ENCODE measurements around the gene DGKG. TPM values are rescaled to one million over a fixed set of nuclear protein-coding genes. Genes with fewer than 3 reads are reported as not detected.

The DGKG gene
- total RNA-seq, 1 donor from 2014 or later, result 3.9 TPM

- H3K27me3 Mint-ChIP-seq, result no peaks in the 10 kb centered on the region
Observed at GRCh38 chr3:186264608-186265400, 97.2 kb downstream of the DGKG start.

GRCh38 chr3:186261638-186262037 is 100.4 kb downstream of the DGKG start:
- no peaks in the 10 kb centered on the region for H3K27me3 Mint-ChIP-seq
- H3K4me1 Mint-ChIP-seq, result peaks cover 22% of the 10 kb centered on the region
- no peak overlapping the region for H3K27ac Mint-ChIP-seq
- H3K36me3 Mint-ChIP-seq (ENCODE audit: low read depth), result no peaks in the 10 kb centered on the region
- H3K9me3 Mint-ChIP-seq, result no peaks in the 10 kb centered on the region
- ChIA-PET POLR2A (no interaction called here), CTCF (interaction anchor here (0.7 to 14.5 kb wide), 3 partner anchors 84 to 278 kb away, joined by 3 to 346 read pairs (median 4); no protein-coding TSS in a partner anchor)
- ATAC-seq (ENCODE audit: low read depth) (no peak), DNase-seq (no peak)
- intact Hi-C loops (cut with micrococcal nuclease), result no loop called here
- no peak for TF ChIP-seq CTCF (IDR thresholded peaks at IDR 0.05)
- H3K4me3 Mint-ChIP-seq, result no peak overlapping the region

More at GRCh38 chr3:186264608-186265400, 97.2 kb downstream of the DGKG start:
- DNase-seq (no peak), ATAC-seq (ENCODE audit: low read depth) (no peak)
- no peak overlapping the region for H3K27ac Mint-ChIP-seq
- no peaks in the 10 kb centered on the region for H3K9me3 Mint-ChIP-seq
- H3K4me1 Mint-ChIP-seq, result peaks cover 5% of the 10 kb centered on the region
- TF ChIP-seq CTCF (IDR thresholded peaks at IDR 0.05), result no peak
- H3K4me3 Mint-ChIP-seq, result no peak overlapping the region
- intact Hi-C loops (cut with micrococcal nuclease), result no loop called here
- POLR2A ChIA-PET, result no interaction called here
- CTCF ChIA-PET, result interaction anchor here (14.5 kb wide), 1 partner anchor 273 kb away, joined by 346 read pairs; no protein-coding TSS in a partner anchor
- no peaks in the 10 kb centered on the region for H3K36me3 Mint-ChIP-seq (ENCODE audit: low read depth)

GRCh38 chr3:186260726-186261125 is 101.3 kb downstream of the DGKG start:
- Mint-ChIP-seq H3K4me1 (peaks cover 31% of the 10 kb centered on the region), H3K27me3 (no peaks in the 10 kb centered on the region), H3K27ac (no peak overlapping the region), H3K4me3 (no peak overlapping the region), H3K9me3 (no peaks in the 10 kb centered on the region), H3K36me3 (ENCODE audit: low read depth) (peaks cover 1% of the 10 kb centered on the region)
- DNase-seq, result no peak
- ATAC-seq (ENCODE audit: low read depth), result no peak
- TF ChIP-seq CTCF (IDR thresholded peaks at IDR 0.05), result no peak
- CTCF ChIA-PET, result interaction anchor here (14.5 kb wide), 1 partner anchor 277 kb away, joined by 346 read pairs; no protein-coding TSS in a partner anchor
- intact Hi-C loops (cut with micrococcal nuclease), result no loop called here
- POLR2A ChIA-PET, result no interaction called here

- Mint-ChIP-seq H3K4me1 (peaks cover 40% of the 10 kb centered on the region), H3K36me3 (ENCODE audit: low read depth) (peaks cover 1% of the 10 kb centered on the region), H3K27ac (peak overlapping the region; percentile 76), H3K9me3 (no peaks in the 10 kb centered on the region), H3K4me3 (no peak overlapping the region), H3K27me3 (no peaks in the 10 kb centered on the region)
- DNase-seq (peak; percentile 66), ATAC-seq (ENCODE audit: low read depth) (peak; percentile 62)
- ChIA-PET CTCF (interaction anchor here (0.6 to 14.5 kb wide), 16 partner anchors 10 to 357 kb away, joined by 3 to 346 read pairs (median 4); partner anchors contain the start of genes CRYGS and DGKG), POLR2A (interaction anchor here (0.7 to 2.1 kb wide), 4 partner anchors 273 to 281 kb away, joined by 3 to 5 read pairs (median 4); no protein-coding TSS in a partner anchor)
- peak; percentile 13 for TF ChIP-seq CTCF (IDR thresholded peaks at IDR 0.05)
- intact Hi-C loops (cut with micrococcal nuclease), result loop anchor here (1.0 to 10.0 kb wide), 5 partner anchors 78 to 565 kb away; partner anchors contain the start of gene EIF4A2
Observed at GRCh38 chr3:186259612-186260383, 102.2 kb downstream of the DGKG start.

Measured in activated B cell treated with CpG ODN at 0.5 μM for 24 hours (primary cell).